AG09319 (cell line): Measurements from ENCODE around the gene KRT35.

Experiments used
- DNase-seq: peaks from one replicate; pipeline ENCODE4 v3.0.0-alpha.2; 2010; ENCODE audit warnings: low read depth; ENCODE audit errors: extremely low read depth
- CTCF ChIP-seq: IDR thresholded peaks from 2 replicates; pipeline ENCODE4 v1.5.1; 2011; ENCODE audit warnings: low read depth, mild to moderate bottlenecking, inconsistent platforms, low read length, moderate library complexity

The KRT35 gene

GRCh38 chr17:41464173-41464572 is 16.8 kb downstream of the KRT35 start:
- no peak for DNase-seq
- no peak for TF ChIP-seq CTCF

GRCh38 chr17:41463746-41464145 is 17.2 kb downstream of the KRT35 start:
- no peak for TF ChIP-seq CTCF
- no peak for DNase-seq

- no peak for TF ChIP-seq CTCF
- DNase-seq, result no peak
Observed at GRCh38 chr17:41462705-41463104, 18.2 kb downstream of the KRT35 start.

- TF ChIP-seq CTCF, result no peak
- DNase-seq, result peak; percentile 70
Observed at GRCh38 chr17:41457676-41458075, 23.3 kb downstream of the KRT35 start.

- DNase-seq, result no peak
- TF ChIP-seq CTCF, result no peak
Observed at GRCh38 chr17:41456204-41456603, 24.7 kb downstream of the KRT35 start.

GRCh38 chr17:41455236-41455635 is 25.7 kb downstream of the KRT35 start:
- no peak for DNase-seq
- no peak for TF ChIP-seq CTCF

GRCh38 chr17:41453066-41453465 is 27.9 kb downstream of the KRT35 start:
- DNase-seq, result no peak
- TF ChIP-seq CTCF, result no peak
